Psoas muscle (tissue), 8 donors: ENCODE measurements around the gene ADRA2B. TPM values are rescaled to one million over a fixed set of nuclear protein-coding genes. Genes with fewer than 3 reads are reported as not detected.
"Not testable (repeated sequence)": the region's sequence is repeated elsewhere in the genome, so short reads cannot be mapped to it uniquely, and the experiment has no call there.

Experiments used
- ATAC-seq, 4 donors: fragments of 200-7000 bp; cut with Tn5 transposase; one replicate each; pipeline ENCODE4 v1.9.1; 2020; ENCODE audit warnings: moderate library complexity in 3 of 4, mild to moderate bottlenecking in 2 of 4
- DNase-seq, 2 donors: peaks; one replicate each; pipeline ENCODE4 v3.0.0-alpha.2; 2020
- H3K27ac ChIP-seq: fragments of 200-600 bp; one replicate; pipeline ENCODE4 v1.8.0; 2022
- H3K27me3 ChIP-seq, 3 donors: fragments of 200-600 bp in 1 of 3; one replicate each; pipeline versions ENCODE4 v1.6.1 to v1.8.0; 2013 to 2022; ENCODE audit warnings: low read length in 2 of 3, mild to moderate bottlenecking in 2 of 3, moderate library complexity in 1 of 3; ENCODE audit not compliant: insufficient read depth in 3 of 3
- H3K36me3 ChIP-seq, 2 donors: fragments of 200-600 bp in 1 of 2; one replicate each; pipeline versions ENCODE4 v1.6.1 to v1.8.0; 2013 to 2022; ENCODE audit warnings: low read depth in 1 of 2, mild to moderate bottlenecking in 1 of 2, moderate library complexity in 1 of 2; ENCODE audit not compliant: insufficient read depth in 1 of 2
- H3K4me1 ChIP-seq: fragments of 200-600 bp; one replicate; pipeline ENCODE4 v1.8.0; 2022
- H3K4me3 ChIP-seq: fragments of 200-600 bp; one replicate; pipeline ENCODE4 v1.8.0; 2022; ENCODE audit warnings: mild to moderate bottlenecking
- H3K9me3 ChIP-seq: fragments of 200-600 bp; one replicate; pipeline ENCODE4 v1.8.0; 2022
- CTCF ChIP-seq: fragments of 200-600 bp; IDR thresholded peaks from one replicate; pipeline ENCODE4 v1.8.0; 2022; ENCODE audit warnings: antibody characterized with exemption
- WGBS, 3 donors: extraction: QIAGEN DNeasy Blood & Tissue Kit; methylation state at CpG; one replicate each; pipeline versions ENCODE4 v1.1.6 to v1.1.7; 2013; 5-methylcytosine and 5-hydroxymethylcytosine counted together
- intact Hi-C, 2 donors: fragments of 100-400 bp; cut with DNase I; formaldehyde crosslinking; loops; one replicate each; pipeline versions ENCODE4 v1.11.0 to v1.14.2; 2022
- polyA plus RNA-seq, 3 donors: library from polyadenylated mRNA; stranded (reverse); fragments of 200-250 nt; gene quantifications; one replicate each; pipeline ENCODE4 v1.2.3, GENCODE V29; 2013
- total RNA-seq, 4 donors: library from RNA; stranded (reverse); fragmentation: NEBNext Ultra II Directional in 2 of 4; extraction: Animal tissue kit (Norgen Biotek cat#: 25700) in 2 of 4; gene quantifications; one replicate each; pipeline versions ENCODE4 v1.2.1 to v1.2.4, GENCODE V29; 2021 to 2023
- donor health status: healthy with polysubstance abuse.
- donor health status: DM: no; HTN: no; CAD: no; lungs with moderate emphysema.
- donor health status: Bipolar disorder and iron deficiency.
- donor health status: healthy.
- donor health status: DM: yes; HTN: yes; CAD: no.
- donor health status: DM: no; HTN: no; CAD: no.
- donor health status: DM: no; HTN: no; CAD: no.
- donor health status: DM: yes; HTN: yes; CAD: no.

The ADRA2B gene
- total and polyA plus RNA-seq, 7 donors = 1.6 to 5.3 (median 2.1) TPM

GRCh38 chr2:96073170-96073775, 43.1 kb downstream of the ADRA2B start:
- no peak overlapping the region for H3K4me3 ChIP-seq
- WGBS, 3 donors = 70 to 79% (median 70%) methylated on average over 7 of the region's 7 CpGs
- no peaks in the 10 kb centered on the region for H3K4me1 ChIP-seq
- ATAC-seq (no peak), DNase-seq (no peak)
- no peak for TF ChIP-seq CTCF
- H3K27me3 ChIP-seq = no peaks in the 10 kb centered on the region
- H3K36me3 ChIP-seq = no peaks in the 10 kb centered on the region
- peaks cover 19% of the 10 kb centered on the region for H3K9me3 ChIP-seq
- no peak overlapping the region for H3K27ac ChIP-seq
- intact Hi-C loops = no loop called here

GRCh38 chr2:96072746-96073145, 43.6 kb downstream of the ADRA2B start:
- intact Hi-C loops = no loop called here
- no peak overlapping the region for H3K27ac ChIP-seq
- DNase-seq (no peak), ATAC-seq (peak in 2 of 4 donors; percentile 24 to 40)
- H3K36me3 ChIP-seq = no peaks in the 10 kb centered on the region
- no peak for TF ChIP-seq CTCF
- no peaks in the 10 kb centered on the region for H3K27me3 ChIP-seq
- H3K4me1 ChIP-seq = no peaks in the 10 kb centered on the region
- H3K4me3 ChIP-seq = no peak overlapping the region
- 65 to 73% (median 71%) methylated on average over 11 of the region's 11 CpGs for WGBS, 3 donors
- peaks cover 19% of the 10 kb centered on the region for H3K9me3 ChIP-seq

GRCh38 chr2:96071977-96072491, 44.3 kb downstream of the ADRA2B start:
- ATAC-seq = peak in 3 of 4 donors; percentile 24 to 63 (median 61)
- DNase-seq, H3K4me1 ChIP-seq, H3K27ac ChIP-seq, H3K27me3 ChIP-seq, H3K36me3 ChIP-seq, H3K4me3 ChIP-seq, intact Hi-C loops: not testable (repeated sequence)
- H3K9me3 ChIP-seq = peaks cover 12% of the 10 kb centered on the region
- 15 to 36% (median 32%) methylated on average over 6 to 8 of the region's 8 CpGs for WGBS, 3 donors

- H3K27me3 ChIP-seq, H3K4me3 ChIP-seq, H3K4me1 ChIP-seq, DNase-seq, H3K36me3 ChIP-seq, intact Hi-C loops, H3K9me3 ChIP-seq, H3K27ac ChIP-seq: not testable (repeated sequence)
- peak in 3 of 4 donors; percentile 43 to 70 (median 66) for ATAC-seq
- 46 to 60% (median 50%) methylated on average over 15 to 16 of the region's 16 CpGs for WGBS, 3 donors
Observed at GRCh38 chr2:96071087-96071976, 45.0 kb downstream of the ADRA2B start.

- H3K4me1 ChIP-seq, ATAC-seq, H3K4me3 ChIP-seq, DNase-seq, H3K27ac ChIP-seq, H3K36me3 ChIP-seq, H3K9me3 ChIP-seq, H3K27me3 ChIP-seq, intact Hi-C loops: not testable (repeated sequence)
- 61 to 72% (median 68%) methylated on average over 5 of the region's 5 CpGs for WGBS, 3 donors
Observed at GRCh38 chr2:96070351-96070750, 46.0 kb downstream of the ADRA2B start.

GRCh38 chr2:96069878-96070277, 46.5 kb downstream of the ADRA2B start:
- not testable (repeated sequence) for ATAC-seq, H3K27me3 ChIP-seq, H3K4me1 ChIP-seq, H3K4me3 ChIP-seq, H3K27ac ChIP-seq, H3K36me3 ChIP-seq, H3K9me3 ChIP-seq, DNase-seq
- 21 to 31% (median 26%) methylated on average over 6 of the region's 8 CpGs for WGBS, 3 donors
- intact Hi-C loops = loop anchor here in 1 of 2 donors (10.0 kb wide), 1 partner anchor 1625 kb away; no protein-coding TSS in a partner anchor

- ATAC-seq, DNase-seq: not testable (repeated sequence)
- 63 to 74% (median 66%) methylated on average over 9 of the region's 9 CpGs for WGBS, 3 donors
Observed at GRCh38 chr2:96067902-96068581, 48.3 kb downstream of the ADRA2B start.

GRCh38 chr2:96067098-96067660, 49.2 kb downstream of the ADRA2B start:
- not testable (repeated sequence) for DNase-seq
- intact Hi-C loops = loop anchor here in 1 of 2 donors (10.0 kb wide), 1 partner anchor 1628 kb away; no protein-coding TSS in a partner anchor

More at GRCh38 chr2:96067902-96068581, 48.3 kb downstream of the ADRA2B start:
- H3K9me3 ChIP-seq, H3K4me1 ChIP-seq, H3K27ac ChIP-seq, H3K27me3 ChIP-seq, H3K36me3 ChIP-seq, H3K4me3 ChIP-seq: not testable (repeated sequence)
- intact Hi-C loops = loop anchor here in 1 of 2 donors (10.0 kb wide), 1 partner anchor 1627 kb away; no protein-coding TSS in a partner anchor

More at GRCh38 chr2:96067098-96067660, 49.2 kb downstream of the ADRA2B start:
- H3K27me3 ChIP-seq, H3K27ac ChIP-seq, H3K4me3 ChIP-seq, ATAC-seq, H3K4me1 ChIP-seq, H3K36me3 ChIP-seq, H3K9me3 ChIP-seq: not testable (repeated sequence)
- WGBS, 3 donors = 77 to 81% (median 80%) methylated on average over 2 of the region's 2 CpGs
